H1 (cell line): ENCODE results near the gene ANKRD66. TPM values are rescaled to one million over a fixed set of nuclear protein-coding genes. Genes with fewer than 3 reads are reported as not detected.

Experiments used
- CTCF ChIA-PET: fragments of 300-600 bp; sonication (Branson Sonifier 250); formaldehyde crosslinking; loops from one replicate; lab custom pipeline; 2021; ENCODE audit not compliant: partially characterized antibody; lab: Charles Lee
- POLR2A ChIA-PET: fragments of 300-600 bp; sonication (Branson Sonifier 250); formaldehyde crosslinking; loops from one replicate; lab custom pipeline; 2021; ENCODE audit warnings: inconsistent platforms; ENCODE audit not compliant: partially characterized antibody; lab: Charles Lee
- DNase-seq, 2 experiments: peaks; one replicate each; pipeline versions ENCODE4 v3.0.0 to v3.0.0-alpha.2; 2010 to 2022; ENCODE audit warnings: low spot score in 2 of 2, low read depth in 1 of 2, mixed read lengths in 1 of 2
- FAIRE-seq: peaks from 2 replicates; lab custom pipeline; 2011; peaks lifted over from hg19 to GRCh38; lab: Jason Lieb, UNC
- H2AFZ ChIP-seq: 2 replicates; pipeline ENCODE4 v1.8.1; 2012; ENCODE audit warnings: low read length, inconsistent platforms
- H2AK5ac ChIP-seq: 2 replicates; pipeline ENCODE4 v1.6.1; 2013; ENCODE audit warnings: low read depth, low read length
- H2BK120ac ChIP-seq: replicated peaks from 2 replicates; pipeline ENCODE3; 2013; ENCODE audit warnings: low read depth, low read length, inconsistent platforms
- H2BK12ac ChIP-seq: 2 replicates; pipeline ENCODE4 v1.6.1; 2013; ENCODE audit warnings: low read depth, low read length
- H2BK15ac ChIP-seq: 2 replicates; pipeline ENCODE4 v1.6.1; 2013; ENCODE audit warnings: low read length
- H2BK20ac ChIP-seq: 2 replicates; pipeline ENCODE4 v1.6.1; 2013; ENCODE audit warnings: low read length
- H2BK5ac ChIP-seq: 2 replicates; pipeline ENCODE4 v1.6.1; 2013; ENCODE audit warnings: low read depth, low read length
- H3K14ac ChIP-seq: 2 replicates; pipeline ENCODE4 v1.6.1; 2013; ENCODE audit warnings: inconsistent platforms; ENCODE audit not compliant: insufficient read length
- H3K18ac ChIP-seq: 2 replicates; pipeline ENCODE4 v1.6.1; 2013; ENCODE audit warnings: low read length; ENCODE audit errors: extremely low read depth
- H3K23ac ChIP-seq: 2 replicates; pipeline ENCODE4 v1.6.1; 2013; ENCODE audit warnings: inconsistent platforms; ENCODE audit not compliant: insufficient read length
- H3K23me2 ChIP-seq: 2 replicates; pipeline ENCODE4 v1.6.1; 2013; ENCODE audit warnings: low read depth, low read length
- H3K27ac ChIP-seq: 2 replicates; pipeline ENCODE4 v1.6.1; 2011; ENCODE audit warnings: low read depth, low read length, inconsistent platforms
- H3K27me3 ChIP-seq, 4 experiments: replicated peaks in 1 of 4; 1 replicate in 1 of 4; 2 replicates in 3 of 4; pipeline versions ENCODE4 v1.6.1 to v1.8.1; 2011 to 2013; ENCODE audit warnings: low read length in 3 of 4, mild to moderate bottlenecking in 3 of 4, inconsistent platforms in 2 of 4, mixed read lengths in 2 of 4, moderate library complexity in 1 of 4; ENCODE audit not compliant: control insufficient read depth in 3 of 4, insufficient read depth in 3 of 4; ENCODE audit errors: extremely low read depth in 1 of 4
- H3K36me3 ChIP-seq, 4 experiments: 2 replicates each; pipeline versions ENCODE4 v1.6.1 to v1.8.1; 2011 to 2013; ENCODE audit warnings: mild to moderate bottlenecking in 4 of 4, low read length in 3 of 4, moderate library complexity in 2 of 4, control low read depth in 1 of 4, inconsistent platforms in 1 of 4; ENCODE audit not compliant: insufficient read depth in 4 of 4, control insufficient read depth in 2 of 4
- H3K4ac ChIP-seq: replicated peaks from 2 replicates; pipeline ENCODE3; 2013; ENCODE audit warnings: low read length, low read depth, mixed read lengths, inconsistent platforms; ENCODE audit not compliant: insufficient read length
- H3K4me1 ChIP-seq, 4 experiments: replicated peaks in 1 of 4; 1 replicate in 1 of 4; 2 replicates in 3 of 4; pipeline versions ENCODE4 v1.6.1 to v1.8.1; 2011 to 2013; ENCODE audit warnings: low read length in 3 of 4, inconsistent platforms in 2 of 4, mixed read lengths in 1 of 4; ENCODE audit not compliant: insufficient read depth in 4 of 4, control insufficient read depth in 3 of 4
- H3K4me2 ChIP-seq, 2 experiments: 2 replicates each; pipeline versions ENCODE4 v1.6.1 to v1.8.1; 2011 to 2013; ENCODE audit warnings: low read depth in 2 of 2, low read length in 2 of 2, control low read depth in 1 of 2, inconsistent platforms in 1 of 2, mild to moderate bottlenecking in 1 of 2; ENCODE audit not compliant: insufficient read depth in 1 of 2
- H3K4me3 ChIP-seq, 4 experiments: fragments of 200-600, 300-600 bp in 1 of 4; sonication (generic), shearing (Covaris generic), sonication (Bioruptor Twin) in 1 of 4; 2 replicates each; pipeline versions ENCODE4 v1.5.1 to v1.8.1; 2011 to 2016; ENCODE audit warnings: low read length in 4 of 4, low read depth in 3 of 4, control low read depth in 2 of 4, inconsistent platforms in 2 of 4, mild to moderate bottlenecking in 2 of 4, mixed read lengths in 1 of 4, moderate library complexity in 1 of 4; ENCODE audit not compliant: insufficient read depth in 2 of 4; ENCODE audit errors: extremely low read depth in 1 of 4
- H3K56ac ChIP-seq: replicated peaks from 2 replicates; pipeline ENCODE3; 2013; ENCODE audit warnings: low read depth, mild to moderate bottlenecking, mixed read lengths, low read length, inconsistent platforms; ENCODE audit not compliant: insufficient read length
- H3K79me1 ChIP-seq: 2 replicates; pipeline ENCODE4 v1.6.1; 2013; ENCODE audit warnings: low read depth, low read length, control low read depth
- H3K79me2 ChIP-seq, 2 experiments: 2 replicates each; pipeline versions ENCODE4 v1.6.1 to v1.8.1; 2012 to 2013; ENCODE audit warnings: low read length in 2 of 2, mild to moderate bottlenecking in 2 of 2, inconsistent platforms in 1 of 2; ENCODE audit not compliant: insufficient read depth in 2 of 2, control insufficient read depth in 1 of 2
- H3K9ac ChIP-seq, 4 experiments: replicated peaks in 1 of 4; 1 replicate in 1 of 4; 2 replicates in 3 of 4; pipeline versions ENCODE4 v1.6.1 to v1.8.1; 2011 to 2013; ENCODE audit warnings: low read depth in 3 of 4, low read length in 3 of 4, control low read depth in 2 of 4, mild to moderate bottlenecking in 2 of 4, moderate library complexity in 2 of 4, inconsistent platforms in 1 of 4; ENCODE audit errors: extremely low read depth in 1 of 4
- H3K9me3 ChIP-seq, 2 experiments: 2 replicates each; pipeline versions ENCODE4 v1.6.1 to v1.8.1; 2012 to 2013; ENCODE audit warnings: mild to moderate bottlenecking in 2 of 2, moderate library complexity in 2 of 2, control low read depth in 1 of 2, inconsistent platforms in 1 of 2, low read depth in 1 of 2, low read length in 1 of 2, mixed read lengths in 1 of 2; ENCODE audit not compliant: insufficient read depth in 2 of 2
- H4K20me1 ChIP-seq, 2 experiments: replicated peaks in 1 of 2; 2 replicates each; pipeline versions ENCODE3 to v1.8.1; 2011 to 2013; ENCODE audit warnings: inconsistent platforms in 2 of 2, low read length in 2 of 2, mild to moderate bottlenecking in 1 of 2; ENCODE audit not compliant: insufficient read depth in 2 of 2, control insufficient read depth in 1 of 2
- H4K5ac ChIP-seq: 2 replicates; pipeline ENCODE4 v1.6.1; 2013; ENCODE audit warnings: low read length, low read depth, mixed read lengths, inconsistent platforms; ENCODE audit not compliant: insufficient read length
- H4K8ac ChIP-seq: 2 replicates; pipeline ENCODE4 v1.8.0; 2013; ENCODE audit warnings: mild to moderate bottlenecking, moderate library complexity, low read length, inconsistent platforms; ENCODE audit not compliant: insufficient read depth; ENCODE audit errors: extremely low read depth
- H4K91ac ChIP-seq: replicated peaks from 2 replicates; pipeline ENCODE3; 2013; ENCODE audit warnings: low read length, mixed read lengths, inconsistent platforms; ENCODE audit not compliant: insufficient read length
- EGR1 ChIP-seq: IDR thresholded peaks from 2 replicates; pipeline ENCODE4 v1.6.1; 2011; ENCODE audit warnings: low read depth, low read length, borderline replicate concordance
- MAFK ChIP-seq: IDR thresholded peaks from 2 replicates; pipeline ENCODE4 v1.6.1; 2012; ENCODE audit warnings: low read depth, mild to moderate bottlenecking, improper control_type of control experiment, low read length
- WGBS, 2 experiments: shearing (Covaris generic) in 1 of 2; methylation state at CpG; one replicate each; pipeline versions ENCODE4 v1.1.6 to v1.1.7; 2013 to 2015; ENCODE audit warnings: low lambda C conversion rate in 2 of 2, mixed read lengths in 2 of 2, inconsistent platforms in 1 of 2, low coverage in 1 of 2, missing lambda C conversion rate in 1 of 2; ENCODE audit not compliant: insufficient replicate concordance in 2 of 2, insufficient coverage in 1 of 2, insufficient read length in 1 of 2; ENCODE audit errors: extremely low coverage in 1 of 2, missing lambda C conversion rate in 1 of 2; 5-methylcytosine and 5-hydroxymethylcytosine counted together
- polyA plus RNA-seq, 7 experiments: library from polyadenylated mRNA; depleted of rRNA in 3 of 7; stranded (reverse) in 5 of 7; unstranded in 2 of 7; fragments of >200 nt in 5 of 7; fragments of 200-250 nt in 2 of 7; gene quantifications; 1 replicate in 5 of 7; 2 replicates in 1 of 7; 4 replicates in 1 of 7; pipeline versions ENCODE4 v1.2.1 to v1.2.3, GENCODE V29; 2011 to 2013; ENCODE audit warnings: missing spikeins in 2 of 7, mixed read lengths in 2 of 7
- total RNA-seq: library from RNA; stranded (reverse); fragmentation: NEBNext Ultra II Directional; extraction: Animal tissue kit (Norgen Biotek cat#: 25700); gene quantifications from 2 replicates; pipeline ENCODE4 v1.2.1, GENCODE V29; 2021

ANKRD66 gene
- total and polyA plus RNA-seq, 2 of the 8 experiments (the other 6 are each of a cell fraction or from before 2014, with no cell fraction given) = 0.05 TPM; not detected in 1

DNA sequence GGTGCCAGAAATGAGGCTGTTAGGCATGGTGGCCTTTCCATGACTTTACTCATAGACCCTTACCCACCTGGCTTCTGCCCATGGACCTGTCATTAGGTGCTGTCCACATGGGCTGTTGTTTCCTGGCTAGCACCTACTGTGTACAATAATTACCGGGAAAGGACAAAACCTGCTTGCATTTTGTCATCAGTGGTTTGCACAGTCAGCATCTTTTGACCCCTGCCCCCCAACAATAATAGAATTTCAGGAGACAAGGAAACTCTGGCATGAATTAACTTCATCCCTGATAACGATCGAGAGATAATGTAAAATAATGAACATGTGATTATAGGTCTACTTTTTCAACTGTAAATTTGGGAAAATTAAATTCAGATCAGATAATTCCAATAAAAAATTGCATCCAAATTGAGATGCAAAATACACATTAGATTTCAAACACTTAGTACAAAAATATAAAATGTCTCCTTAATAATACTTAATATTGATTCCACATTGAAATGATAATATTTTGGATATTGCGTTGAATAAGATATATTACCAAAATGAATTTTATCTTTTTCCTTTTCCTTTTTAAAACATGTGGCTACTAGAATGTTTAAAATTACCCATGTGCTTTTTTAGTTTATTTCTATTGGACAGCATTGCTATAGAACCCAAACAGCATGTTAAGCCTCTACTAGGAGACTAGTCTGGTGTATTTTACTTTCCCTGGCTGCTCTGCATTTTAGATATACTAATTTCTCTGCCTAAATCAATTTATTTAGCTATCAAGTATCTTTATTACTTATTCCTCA lies 12.4 kb downstream of the ANKRD66 start:
- no peaks in the 10 kb centered on the region for H3K79me1 ChIP-seq
- no peak overlapping the region for H4K91ac ChIP-seq
- no peaks in the 10 kb centered on the region for H3K23me2 ChIP-seq
- no peak overlapping the region for H3K56ac ChIP-seq
- H3K4me2 ChIP-seq = no peak overlapping the region
- no peak overlapping the region for H4K8ac ChIP-seq
- H2BK5ac ChIP-seq = no peak overlapping the region
- no peak overlapping the region for H3K4me3 ChIP-seq
- H3K4ac ChIP-seq = no peak overlapping the region
- H3K23ac ChIP-seq = no peak overlapping the region
- DNase-seq (no peak), FAIRE-seq (no peak)
- POLR2A ChIA-PET = no interaction called here
- no peak overlapping the region for H3K27ac ChIP-seq
- no peak overlapping the region for H4K5ac ChIP-seq
- no peaks in the 10 kb centered on the region for H3K9me3 ChIP-seq
- no peak overlapping the region for H2BK15ac ChIP-seq
- CTCF ChIA-PET = no interaction called here
- no peak overlapping the region for H3K14ac ChIP-seq
- no peak overlapping the region for H3K9ac ChIP-seq
- no peak overlapping the region for H2BK120ac ChIP-seq
- no peak overlapping the region for H2BK20ac ChIP-seq
- WGBS, 2 experiments = 89% methylated on average over 4 of the region's 4 CpGs; no CpG with 5 or more reads in 1 of the 2 experiments
- no peaks in the 10 kb centered on the region for H3K27me3 ChIP-seq
- H4K20me1 ChIP-seq = no peaks in the 10 kb centered on the region
- no peak overlapping the region for H3K18ac ChIP-seq
- TF ChIP-seq EGR1 = no peak
- TF ChIP-seq MAFK = peak; percentile 31; the same call in 1 of the 2 replicates
- no peak overlapping the region for H2AK5ac ChIP-seq
- H3K79me2 ChIP-seq = no peaks in the 10 kb centered on the region
- no peak overlapping the region for H2AFZ ChIP-seq
- no peak overlapping the region for H2BK12ac ChIP-seq
- peaks cover 0 to 7% (median 3%) of the 10 kb centered on the region in 4 experiments; a peak in 3 of 7 replicates for H3K4me1 ChIP-seq
- H3K36me3 ChIP-seq = no peaks in the 10 kb centered on the region
